Prostate gland (tissue), 2 donors: Measurements from ENCODE around the gene CCDC122.

Source experiments
- CTCF ChIP-seq, 4 experiments: fragments of 200-600 bp in 2 of 4; fragments of 450-650 bp in 2 of 4; sonication (generic) in 2 of 4; IDR thresholded peaks; 1 replicate in 3 of 4; 2 replicates in 1 of 4; pipeline ENCODE4 v1.5.1; 2016 to 2019; ENCODE audit warnings: antibody characterized with exemption in 4 of 4, mild to moderate bottlenecking in 2 of 4, moderate library complexity in 2 of 4
- POLR2A ChIP-seq: fragments of 450-650 bp; IDR thresholded peaks from one replicate; pipeline ENCODE4 v1.6.1; 2016; ENCODE audit warnings: antibody characterized with exemption, mild to moderate bottlenecking
- POLR2AphosphoS5 ChIP-seq: sonication (generic); formaldehyde crosslinking; IDR thresholded peaks from one replicate; pipeline ENCODE4 v1.6.1; 2017; ENCODE audit warnings: antibody characterized with exemption

- no peak for TF ChIP-seq CTCF (IDR thresholded peaks at IDR 0.05)
- no peak for TF ChIP-seq POLR2A
- TF ChIP-seq POLR2AphosphoS5 = no peak
Observed at GRCh38 chr13:43830497-43830881, 49.1 kb downstream of the CCDC122 start.
